Fibroblast of gingiva (primary cell): ENCODE data around the gene HYDIN.

Experiments
- DNase-seq: peaks from one replicate; pipeline ENCODE4 v3.0.0-alpha.2; 2011; ENCODE audit warnings: low read depth

The HYDIN gene

GRCh38 chr16:70786020-70786755 lies 444.3 kb downstream of the HYDIN start:
- DNase-seq, result no peak

GRCh38 chr16:70784692-70785555 lies 445.6 kb downstream of the HYDIN start:
- no peak for DNase-seq

- no peak for DNase-seq
These were observed 448.3 kb downstream of the HYDIN start for GRCh38 chr16:70782237-70782636.

GRCh38 chr16:70781800-70782199 lies 448.7 kb downstream of the HYDIN start:
- no peak for DNase-seq

- no peak for DNase-seq
These were observed 450.0 kb downstream of the HYDIN start for GRCh38 chr16:70780546-70780945.

- peak; percentile 61 for DNase-seq
These were observed 451.2 kb downstream of the HYDIN start for GRCh38 chr16:70779361-70779760.

GRCh38 chr16:70778901-70779309 lies 451.6 kb downstream of the HYDIN start:
- DNase-seq, result peak; percentile 87

GRCh38 chr16:70777973-70778406 lies 452.5 kb downstream of the HYDIN start:
- DNase-seq, result peak; percentile 52

- DNase-seq, result no peak
These were observed 453.0 kb downstream of the HYDIN start for GRCh38 chr16:70777496-70777895.

- DNase-seq, result no peak
These were observed 455.1 kb downstream of the HYDIN start for GRCh38 chr16:70775399-70775798.

GRCh38 chr16:70774261-70774660 lies 456.3 kb downstream of the HYDIN start:
- no peak for DNase-seq

- DNase-seq, result peak; percentile 27
These were observed 458.0 kb downstream of the HYDIN start for GRCh38 chr16:70772493-70772892.

GRCh38 chr16:70770626-70771552 lies 459.6 kb downstream of the HYDIN start:
- peak; percentile 41 for DNase-seq

- DNase-seq, result no peak
These were observed 460.3 kb downstream of the HYDIN start for GRCh38 chr16:70770291-70770625.

- DNase-seq, result no peak
These were observed 460.8 kb downstream of the HYDIN start for GRCh38 chr16:70769761-70770160.

GRCh38 chr16:70769131-70769530 lies 461.4 kb downstream of the HYDIN start:
- no peak for DNase-seq

GRCh38 chr16:70768203-70768580 lies 462.3 kb downstream of the HYDIN start:
- DNase-seq, result peak; percentile 36

- peak; percentile 13 for DNase-seq
These were observed 462.9 kb downstream of the HYDIN start for GRCh38 chr16:70767377-70768202.

GRCh38 chr16:70766658-70767057 lies 463.9 kb downstream of the HYDIN start:
- DNase-seq, result no peak

- no peak for DNase-seq
These were observed 464.3 kb downstream of the HYDIN start for GRCh38 chr16:70766176-70766575.

- DNase-seq, result no peak
These were observed 465.0 kb downstream of the HYDIN start for GRCh38 chr16:70765491-70765890.
